Stimulated activated CD4-positive, alpha-beta T cell treated with anti-CD3 and anti-CD28 coated beads, Interleukin-1b, Interleukin-23, amount 100 ng/mL, for 1 hour (primary cell): ENCODE measurements around the gene DGCR6L.
A peak's percentile ranks its signal among the peaks of the same experiment; 100 is the strongest.
"Not testable (repeated sequence)": the region's sequence is repeated elsewhere in the genome, so short reads cannot be mapped to it uniquely, and the experiment has no call there.

Source experiments
- DNase-seq, 2 donors: peaks; one replicate each; pipeline ENCODE4 v3.0.0-alpha.2; 2020; ENCODE audit warnings: low read depth in 2 of 2

DGCR6L gene

DNA sequence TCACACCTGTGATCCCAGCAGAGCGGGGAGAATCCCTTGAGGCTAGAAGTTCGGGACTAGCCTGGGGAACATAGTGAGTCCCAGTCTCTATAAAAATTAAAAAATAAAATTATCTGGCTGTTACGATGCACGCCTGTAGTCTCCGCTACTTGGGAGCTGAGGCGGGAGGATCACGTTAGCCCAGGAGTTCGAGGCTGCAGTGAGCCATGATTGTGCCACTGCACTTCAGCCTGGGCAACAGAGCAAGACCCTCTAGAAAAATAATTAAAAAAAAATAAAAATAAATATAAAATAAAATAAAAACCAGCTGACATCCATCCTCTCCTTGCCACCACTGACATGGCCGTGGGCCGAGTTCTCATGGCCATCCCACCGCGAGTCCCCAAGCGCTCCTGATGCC is 44.0 kb downstream of the DGCR6L start:
- DNase-seq: no peak

DNA sequence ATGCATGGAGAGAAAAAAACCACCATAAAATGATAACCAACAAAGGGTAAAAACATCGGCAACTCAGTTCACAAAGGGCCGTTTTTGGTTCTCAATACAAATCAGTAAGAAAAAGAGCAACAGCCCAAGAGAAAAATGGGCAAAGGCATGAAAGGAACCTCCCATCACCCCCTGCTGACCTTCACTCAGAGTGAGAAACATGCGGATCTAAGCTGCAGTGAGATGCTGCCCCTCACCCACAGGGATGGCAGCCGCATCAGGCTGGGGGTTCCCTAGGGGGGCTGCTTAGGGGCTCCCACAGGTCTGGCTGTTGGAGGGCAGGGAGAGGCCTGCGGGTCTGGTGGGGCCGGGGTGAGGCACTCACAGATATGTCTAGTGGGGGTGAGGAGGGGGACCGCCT is 44.5 kb downstream of the DGCR6L start:
- DNase-seq: not testable (repeated sequence)

- not testable (repeated sequence) for DNase-seq
Measured at GRCh38 chr22:20274374-20274773, 45.5 kb downstream of the DGCR6L start.

DNA sequence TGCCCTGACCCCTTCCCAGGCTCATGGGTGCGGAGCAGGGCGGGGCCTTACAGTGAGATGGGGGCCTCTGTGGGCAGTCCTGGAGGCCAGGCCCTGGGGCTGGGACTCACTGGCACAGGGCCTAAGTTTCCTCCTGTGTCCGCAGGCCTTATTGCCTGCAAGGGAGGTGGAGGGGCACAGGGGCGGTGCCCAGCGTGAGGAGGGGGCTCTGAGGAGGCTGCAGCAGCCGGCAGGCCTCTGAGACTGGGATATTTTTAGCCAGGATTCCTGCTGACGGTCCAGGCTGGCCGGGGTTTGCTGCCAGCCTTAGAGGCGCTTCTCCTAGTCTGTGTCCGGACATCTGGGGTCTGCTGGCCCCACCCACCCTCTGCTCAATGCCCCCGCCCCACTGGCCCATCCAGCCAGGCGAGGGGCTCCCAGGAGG is 46.1 kb downstream of the DGCR6L start:
- DNase-seq: no peak

DNA sequence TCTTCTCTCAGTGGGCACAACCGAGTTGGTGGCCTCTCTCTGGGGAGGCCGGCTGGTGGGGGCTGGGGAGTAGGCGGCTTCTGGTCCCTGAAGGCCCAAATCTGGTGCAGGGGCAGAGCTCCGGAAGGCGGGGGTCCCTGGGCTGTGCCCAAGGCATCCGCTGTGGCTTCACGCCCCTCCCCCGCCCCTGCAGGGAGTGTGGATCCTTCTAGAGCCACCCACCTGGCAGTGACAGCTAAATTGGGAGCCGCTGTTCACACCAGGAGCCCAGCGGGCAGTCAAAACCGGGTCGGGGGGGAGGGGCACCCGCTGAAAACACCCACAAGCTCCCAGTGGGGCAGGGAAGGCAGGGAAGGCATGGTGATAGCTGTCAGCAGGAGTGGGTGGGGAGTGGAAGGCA is 47.2 kb downstream of the DGCR6L start:
- no peak for DNase-seq

DNA sequence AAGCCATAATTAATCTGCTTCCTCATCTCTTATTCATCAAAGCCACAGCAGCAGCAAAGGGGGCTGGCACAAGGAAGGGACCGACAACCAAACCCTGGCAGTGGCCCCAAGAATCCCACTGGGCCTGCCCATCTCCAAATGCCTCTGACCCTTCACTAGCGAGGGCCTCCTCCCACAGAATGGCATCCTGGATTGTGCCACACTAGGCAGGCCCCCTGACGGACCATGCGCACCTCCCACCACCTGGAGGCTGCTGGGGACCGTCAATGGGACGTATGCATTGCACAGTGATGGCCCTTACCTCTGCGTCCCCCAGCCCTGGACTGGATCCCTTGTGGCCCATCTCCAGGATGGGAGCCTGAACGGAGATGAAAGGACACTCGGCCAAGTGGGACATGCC is 47.7 kb downstream of the DGCR6L start:
- DNase-seq: no peak

- DNase-seq: no peak
Measured at GRCh38 chr22:20271114-20271994, 48.5 kb downstream of the DGCR6L start.

- DNase-seq: not testable (repeated sequence)
Measured at GRCh38 chr22:20270190-20271113, 49.4 kb downstream of the DGCR6L start.

DNA sequence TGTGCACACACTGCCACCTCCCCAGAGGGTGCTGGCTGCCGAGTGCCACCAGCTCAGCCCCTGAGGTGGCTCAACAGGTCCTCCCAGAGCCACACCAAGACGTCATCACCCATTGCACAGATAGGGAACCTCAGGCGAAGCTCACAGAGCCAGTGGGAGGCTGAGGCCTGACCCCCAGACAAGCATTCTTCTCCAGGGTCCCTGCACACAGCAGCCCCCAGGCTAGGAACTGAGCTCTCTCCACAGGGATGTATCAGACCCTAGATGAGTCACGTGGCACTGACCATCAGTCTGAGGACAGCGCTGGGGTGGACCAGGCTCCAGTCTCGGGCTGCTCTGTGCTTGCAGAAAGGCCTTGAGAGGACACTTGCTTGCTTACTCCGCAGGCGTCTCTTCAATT is 50.2 kb downstream of the DGCR6L start:
- not testable (repeated sequence) for DNase-seq

- DNase-seq: not testable (repeated sequence)
Measured at GRCh38 chr22:20269201-20269600, 50.7 kb downstream of the DGCR6L start.

- peak; percentile 9 to 35 for DNase-seq
Measured at GRCh38 chr22:20268279-20269012, 51.4 kb downstream of the DGCR6L start, which contains the start of gene RTN4R. Gene RTN4R (minus strand): TSS chr22:20268318. CDS start chr22:20268092, 226 bp downstream.

DNA sequence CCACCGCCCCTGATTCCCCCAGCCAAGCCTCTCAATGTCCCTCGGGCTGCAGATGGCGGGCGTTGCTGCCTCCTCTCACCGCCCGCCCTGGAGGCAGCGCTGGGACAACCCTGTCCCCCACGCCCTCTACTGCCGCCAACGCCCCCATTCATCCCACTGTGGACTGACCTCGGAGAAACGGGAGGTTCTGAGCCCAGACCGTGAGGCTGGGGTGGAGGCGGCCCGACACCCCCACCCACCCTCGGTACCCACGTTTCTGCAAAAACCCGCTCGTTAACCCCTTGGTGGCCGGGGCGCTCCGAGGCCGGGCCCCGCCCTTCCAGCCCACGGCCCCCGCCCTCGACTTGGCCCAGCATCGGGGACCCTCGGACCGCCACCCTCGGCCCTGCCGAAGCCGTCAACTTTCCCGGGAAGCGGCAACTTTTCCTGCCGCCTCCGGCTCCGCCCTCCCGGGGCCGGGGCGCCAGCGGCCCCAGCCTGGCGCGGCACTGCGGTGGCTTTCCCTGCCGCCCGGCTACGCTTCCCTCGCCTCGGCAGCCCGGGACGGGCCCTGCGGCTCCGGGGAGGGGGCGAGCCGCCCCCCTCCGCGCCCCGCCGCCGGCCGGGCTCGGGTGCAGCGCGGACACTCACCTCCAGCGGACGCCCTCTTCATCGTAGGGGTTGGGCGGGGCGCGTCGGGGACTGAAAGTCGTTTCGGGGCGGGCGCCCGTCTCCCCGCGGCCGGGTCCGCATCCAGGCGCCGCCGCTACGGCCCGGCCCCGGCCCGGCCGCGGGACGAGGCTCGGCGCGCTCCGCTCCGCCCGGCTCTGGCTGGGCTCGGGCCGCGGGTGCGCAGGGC is 52.2 kb downstream of the DGCR6L start:
- no peak for DNase-seq

GRCh38 chr22:20266667-20267440 is 53.0 kb downstream of the DGCR6L start:
- not testable (repeated sequence) for DNase-seq

- not testable (repeated sequence) for DNase-seq
Measured at GRCh38 chr22:20265772-20266666, 53.8 kb downstream of the DGCR6L start.

- no peak for DNase-seq
Measured at GRCh38 chr22:20264614-20265452, 55.0 kb downstream of the DGCR6L start.
